Measurements from ENCODE around the gene DGCR8.

DGCR8 gene

GRCh38 chr22:20140107-20140445 is 60.0 kb downstream of the DGCR8 start:
- H3K27ac ChIP-seq (ENCODE audit: low read length), result no peak overlapping the region
- H3K4me1 ChIP-seq (ENCODE audit: control insufficient read depth in 1 of 2, insufficient read depth in 2 of 2, low read length in 2 of 2), result peaks cover 0 to 35% of the 10 kb centered on the region in 2 donors
- H3K36me3 ChIP-seq (ENCODE audit: control insufficient read depth in 1 of 2, insufficient read depth in 2 of 2, low read length in 2 of 2), result peaks cover 0 to 40% of the 10 kb centered on the region in 2 donors

GRCh38 chr22:20140521-20140964 is 60.5 kb downstream of the DGCR8 start:
- H3K36me3 ChIP-seq (ENCODE audit: control insufficient read depth in 1 of 2, insufficient read depth in 2 of 2, low read length in 2 of 2), result peaks cover 0 to 45% of the 10 kb centered on the region in 2 donors
- H3K4me3 ChIP-seq (ENCODE audit: low read depth in 1 of 2, low read length in 2 of 2), result no peak overlapping the region
- no peaks in the 10 kb centered on the region for H3K9me3 ChIP-seq (ENCODE audit: control insufficient read depth in 1 of 2, low read length in 2 of 2)
- H3K27ac ChIP-seq (ENCODE audit: low read length), result no peak overlapping the region
- H3K4me1 ChIP-seq (ENCODE audit: control insufficient read depth in 1 of 2, insufficient read depth in 2 of 2, low read length in 2 of 2), result peaks cover 0 to 31% of the 10 kb centered on the region in 2 donors
- H3K27me3 ChIP-seq (ENCODE audit: low read depth, low read length), result no peaks in the 10 kb centered on the region

More at GRCh38 chr22:20140107-20140445, 60.0 kb downstream of the DGCR8 start:
- Histone ChIP-seq H3K9me3 (ENCODE audit: control insufficient read depth in 1 of 2, low read length in 2 of 2) (no peaks in the 10 kb centered on the region), H3K4me3 (ENCODE audit: low read depth in 1 of 2, low read length in 2 of 2) (no peak overlapping the region), H3K27me3 (ENCODE audit: low read depth, low read length) (no peaks in the 10 kb centered on the region)

- no peaks in the 10 kb centered on the region for H3K27me3 ChIP-seq (ENCODE audit: low read depth, low read length)
- H3K4me3 ChIP-seq (ENCODE audit: low read depth in 1 of 2, low read length in 2 of 2), result no peak overlapping the region
- peaks cover 0 to 22% of the 10 kb centered on the region in 2 donors for H3K4me1 ChIP-seq (ENCODE audit: control insufficient read depth in 1 of 2, insufficient read depth in 2 of 2, low read length in 2 of 2)
- peaks cover 0 to 47% of the 10 kb centered on the region in 2 donors for H3K36me3 ChIP-seq (ENCODE audit: control insufficient read depth in 1 of 2, insufficient read depth in 2 of 2, low read length in 2 of 2)
- no peaks in the 10 kb centered on the region for H3K9me3 ChIP-seq (ENCODE audit: control insufficient read depth in 1 of 2, low read length in 2 of 2)
- no peak overlapping the region for H3K27ac ChIP-seq (ENCODE audit: low read length)
Observed at GRCh38 chr22:20141186-20142077, 61.4 kb downstream of the DGCR8 start.

- Histone ChIP-seq H3K27ac (ENCODE audit: low read length) (no peak overlapping the region), H3K4me1 (ENCODE audit: control insufficient read depth in 1 of 2, insufficient read depth in 2 of 2, low read length in 2 of 2) (peaks cover 0 to 6% of the 10 kb centered on the region in 2 donors), H3K4me3 (ENCODE audit: low read depth in 1 of 2, low read length in 2 of 2) (no peak overlapping the region), H3K36me3 (ENCODE audit: control insufficient read depth in 1 of 2, insufficient read depth in 2 of 2, low read length in 2 of 2) (peaks cover 0 to 47% of the 10 kb centered on the region in 2 donors), H3K27me3 (ENCODE audit: low read depth, low read length) (no peaks in the 10 kb centered on the region), H3K9me3 (ENCODE audit: control insufficient read depth in 1 of 2, low read length in 2 of 2) (no peaks in the 10 kb centered on the region)
Observed at GRCh38 chr22:20142711-20143621, 62.9 kb downstream of the DGCR8 start.

- Histone ChIP-seq H3K9me3 (ENCODE audit: control insufficient read depth in 1 of 2, low read length in 2 of 2) (no peaks in the 10 kb centered on the region), H3K27ac (ENCODE audit: low read length) (no peak overlapping the region), H3K27me3 (ENCODE audit: low read depth, low read length) (no peaks in the 10 kb centered on the region), H3K36me3 (ENCODE audit: control insufficient read depth in 1 of 2, insufficient read depth in 2 of 2, low read length in 2 of 2) (peaks cover 0 to 47% of the 10 kb centered on the region in 2 donors), H3K4me3 (ENCODE audit: low read depth in 1 of 2, low read length in 2 of 2) (no peak overlapping the region), H3K4me1 (ENCODE audit: control insufficient read depth in 1 of 2, insufficient read depth in 2 of 2, low read length in 2 of 2) (no peaks in the 10 kb centered on the region)
Observed at GRCh38 chr22:20143883-20144665, 64.0 kb downstream of the DGCR8 start.

- Histone ChIP-seq H3K4me3 (ENCODE audit: low read depth in 1 of 2, low read length in 2 of 2) (no peak overlapping the region), H3K27ac (ENCODE audit: low read length) (no peak overlapping the region), H3K36me3 (ENCODE audit: control insufficient read depth in 1 of 2, insufficient read depth in 2 of 2, low read length in 2 of 2) (peaks cover 0 to 38% of the 10 kb centered on the region in 2 donors), H3K27me3 (ENCODE audit: low read depth, low read length) (no peaks in the 10 kb centered on the region), H3K9me3 (ENCODE audit: control insufficient read depth in 1 of 2, low read length in 2 of 2) (no peaks in the 10 kb centered on the region), H3K4me1 (ENCODE audit: control insufficient read depth in 1 of 2, insufficient read depth in 2 of 2, low read length in 2 of 2) (no peaks in the 10 kb centered on the region)
Observed at GRCh38 chr22:20145206-20145831, 65.3 kb downstream of the DGCR8 start.

- no peak overlapping the region for H3K4me3 ChIP-seq (ENCODE audit: low read depth in 1 of 2, low read length in 2 of 2)
- H3K4me1 ChIP-seq (ENCODE audit: control insufficient read depth in 1 of 2, insufficient read depth in 2 of 2, low read length in 2 of 2), result no peaks in the 10 kb centered on the region
- peaks cover 0 to 35% of the 10 kb centered on the region in 2 donors for H3K36me3 ChIP-seq (ENCODE audit: control insufficient read depth in 1 of 2, insufficient read depth in 2 of 2, low read length in 2 of 2)
- no peaks in the 10 kb centered on the region for H3K27me3 ChIP-seq (ENCODE audit: low read depth, low read length)
- H3K9me3 ChIP-seq (ENCODE audit: control insufficient read depth in 1 of 2, low read length in 2 of 2), result no peaks in the 10 kb centered on the region
- no peak overlapping the region for H3K27ac ChIP-seq (ENCODE audit: low read length)
Observed at GRCh38 chr22:20145832-20146223, 65.8 kb downstream of the DGCR8 start.

- H3K4me3 ChIP-seq (ENCODE audit: low read depth in 1 of 2, low read length in 2 of 2), result no peak overlapping the region
- H3K4me1 ChIP-seq (ENCODE audit: control insufficient read depth in 1 of 2, insufficient read depth in 2 of 2, low read length in 2 of 2), result no peaks in the 10 kb centered on the region
- no peaks in the 10 kb centered on the region for H3K9me3 ChIP-seq (ENCODE audit: control insufficient read depth in 1 of 2, low read length in 2 of 2)
- no peaks in the 10 kb centered on the region for H3K27me3 ChIP-seq (ENCODE audit: low read depth, low read length)
- H3K36me3 ChIP-seq (ENCODE audit: control insufficient read depth in 1 of 2, insufficient read depth in 2 of 2, low read length in 2 of 2), result peaks cover 0 to 27% of the 10 kb centered on the region in 2 donors
- H3K27ac ChIP-seq (ENCODE audit: low read length), result no peak overlapping the region
Observed at GRCh38 chr22:20146777-20147176, 66.7 kb downstream of the DGCR8 start.

GRCh38 chr22:20147237-20147988 is 67.4 kb downstream of the DGCR8 start:
- Histone ChIP-seq H3K4me3 (ENCODE audit: low read depth in 1 of 2, low read length in 2 of 2) (no peak overlapping the region), H3K27ac (ENCODE audit: low read length) (no peak overlapping the region), H3K27me3 (ENCODE audit: low read depth, low read length) (no peaks in the 10 kb centered on the region), H3K4me1 (ENCODE audit: control insufficient read depth in 1 of 2, insufficient read depth in 2 of 2, low read length in 2 of 2) (no peaks in the 10 kb centered on the region), H3K36me3 (ENCODE audit: control insufficient read depth in 1 of 2, insufficient read depth in 2 of 2, low read length in 2 of 2) (peaks cover 0 to 24% of the 10 kb centered on the region in 2 donors), H3K9me3 (ENCODE audit: control insufficient read depth in 1 of 2, low read length in 2 of 2) (no peaks in the 10 kb centered on the region)

GRCh38 chr22:20148414-20148813 is 68.4 kb downstream of the DGCR8 start:
- no peaks in the 10 kb centered on the region for H3K27me3 ChIP-seq (ENCODE audit: low read depth, low read length)

More at GRCh38 chr22:20148414-20148813, 68.4 kb downstream of the DGCR8 start:
- H3K36me3 ChIP-seq (ENCODE audit: control insufficient read depth in 1 of 2, insufficient read depth in 2 of 2, low read length in 2 of 2), result peaks cover 0 to 15% of the 10 kb centered on the region in 2 donors
- no peaks in the 10 kb centered on the region for H3K4me1 ChIP-seq (ENCODE audit: control insufficient read depth in 1 of 2, insufficient read depth in 2 of 2, low read length in 2 of 2)
- no peaks in the 10 kb centered on the region for H3K9me3 ChIP-seq (ENCODE audit: control insufficient read depth in 1 of 2, low read length in 2 of 2)
- no peak overlapping the region for H3K27ac ChIP-seq (ENCODE audit: low read length)
- no peak overlapping the region for H3K4me3 ChIP-seq (ENCODE audit: low read depth in 1 of 2, low read length in 2 of 2)
